ENCODE measurements around the gene TEKT1.

The TEKT1 gene

GRCh38 chr17:6772016-6772415, 59.5 kb downstream of the TEKT1 start:
- H3K27me3 ChIP-seq (ENCODE audit: insufficient read depth, poor library complexity, severe bottlenecking), result no peaks in the 10 kb centered on the region
- H3K27ac ChIP-seq (replicated peaks), result no peak overlapping the region

GRCh38 chr17:6768447-6768846, 63.1 kb downstream of the TEKT1 start:
- no peak for DNase-seq (ENCODE audit: low read depth in 1 of 2, low spot score in 1 of 2)
- Histone ChIP-seq H3K27ac (replicated peaks) (no peak overlapping the region), H3K27me3 (ENCODE audit: insufficient read depth, poor library complexity, severe bottlenecking) (no peaks in the 10 kb centered on the region), H3K4me3 (replicated peaks; ENCODE audit: insufficient read depth, low read length) (no peak overlapping the region)
- no peak for TF ChIP-seq SPI1 (IDR thresholded peaks at IDR 0.05; ENCODE audit: borderline replicate concordance, low read depth)
- no peak for TF ChIP-seq GABPA (IDR thresholded peaks at IDR 0.05; ENCODE audit: low read depth)
- no peak for TF ChIP-seq REST (IDR thresholded peaks at IDR 0.05; ENCODE audit: insufficient replicate concordance, low read depth)
- no peak for TF ChIP-seq CTCF (IDR thresholded peaks at IDR 0.05; ENCODE audit: insufficient read depth, low read length)
- TF ChIP-seq POLR2AphosphoS5 (IDR thresholded peaks at IDR 0.05; ENCODE audit: low read depth), result no peak

More at GRCh38 chr17:6772016-6772415, 59.5 kb downstream of the TEKT1 start:
- H3K4me3 ChIP-seq (replicated peaks; ENCODE audit: insufficient read depth, low read length), result no peak overlapping the region
- no peak for DNase-seq (ENCODE audit: low read depth in 1 of 2, low spot score in 1 of 2)
- TF ChIP-seq REST (IDR thresholded peaks at IDR 0.05; ENCODE audit: insufficient replicate concordance, low read depth) (no peak), CTCF (IDR thresholded peaks at IDR 0.05; ENCODE audit: insufficient read depth, low read length) (no peak), GABPA (IDR thresholded peaks at IDR 0.05; ENCODE audit: low read depth) (no peak), SPI1 (IDR thresholded peaks at IDR 0.05; ENCODE audit: borderline replicate concordance, low read depth) (no peak), POLR2AphosphoS5 (IDR thresholded peaks at IDR 0.05; ENCODE audit: low read depth) (no peak)

- Histone ChIP-seq H3K27ac (replicated peaks) (no peak overlapping the region), H3K4me3 (replicated peaks; ENCODE audit: insufficient read depth, low read length) (no peak overlapping the region), H3K27me3 (ENCODE audit: insufficient read depth, poor library complexity, severe bottlenecking) (no peaks in the 10 kb centered on the region)
- TF ChIP-seq REST (IDR thresholded peaks at IDR 0.05; ENCODE audit: insufficient replicate concordance, low read depth) (no peak), SPI1 (IDR thresholded peaks at IDR 0.05; ENCODE audit: borderline replicate concordance, low read depth) (no peak), GABPA (IDR thresholded peaks at IDR 0.05; ENCODE audit: low read depth) (no peak), POLR2AphosphoS5 (IDR thresholded peaks at IDR 0.05; ENCODE audit: low read depth) (no peak), CTCF (IDR thresholded peaks at IDR 0.05; ENCODE audit: insufficient read depth, low read length) (no peak)
- DNase-seq (ENCODE audit: low read depth in 1 of 2, low spot score in 1 of 2), result no peak
Measured at GRCh38 chr17:6761779-6762178, 69.8 kb downstream of the TEKT1 start.

Measured in HL-60 (cell line).